Activated CD4-positive, alpha-beta T cell treated with anti-CD3 and anti-CD28 coated beads, Interleukin-2, amount 50 U/mL, for 24 hours (primary cell): ENCODE data around the gene ARHGEF12.

ENCODE experiments used
- DNase-seq, 2 donors: peaks; one replicate each; pipeline ENCODE4 v3.0.0-alpha.2; 2020; ENCODE audit warnings: low read depth in 1 of 2, low spot score in 1 of 2

Gene ARHGEF12

DNA sequence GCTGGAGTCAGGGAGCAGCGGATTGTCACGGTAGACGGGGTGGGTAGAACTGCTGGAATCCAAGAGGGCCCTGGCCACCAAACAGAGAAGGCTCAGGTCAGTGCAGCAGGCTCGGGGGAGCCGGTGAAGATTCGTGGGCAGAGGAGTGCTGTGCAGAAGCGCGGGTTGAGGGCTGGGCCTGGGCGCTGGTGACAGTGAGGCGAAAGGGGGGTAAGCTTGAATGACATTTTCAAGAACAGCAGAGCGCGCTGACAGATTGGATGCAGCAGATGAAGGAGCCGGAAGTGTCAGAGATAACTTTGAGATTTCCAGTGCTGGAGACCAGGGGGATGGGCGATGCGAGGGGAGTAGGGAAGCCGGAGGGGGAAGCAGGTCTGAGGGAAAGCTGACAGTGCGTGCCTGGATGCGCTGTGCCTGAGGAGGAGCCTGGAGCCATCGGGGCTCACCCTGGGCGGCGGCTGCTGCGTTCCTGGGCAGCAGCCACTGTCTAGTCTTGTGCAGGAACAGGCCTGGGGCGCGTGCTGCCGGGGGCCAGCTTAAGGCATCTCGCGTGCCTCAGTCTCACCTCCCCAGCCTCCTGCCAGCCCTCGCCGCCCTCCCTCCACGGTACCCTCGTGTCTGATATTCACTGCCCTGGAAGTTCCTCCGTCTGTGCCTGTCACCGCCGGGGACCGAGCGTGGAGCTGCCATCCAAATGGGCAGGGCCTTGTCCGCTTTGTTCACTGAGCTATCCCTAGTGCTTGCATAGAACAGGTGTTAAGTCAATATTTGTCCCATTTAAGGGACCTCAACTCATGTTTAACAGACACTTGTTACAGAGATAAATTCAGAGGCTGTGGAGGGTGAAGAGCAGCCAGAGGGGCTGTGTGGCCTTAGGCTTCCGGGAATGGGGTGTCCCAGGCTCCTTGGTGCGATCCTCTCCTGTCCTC is 180.5 kb downstream of the ARHGEF12 start:
- DNase-seq = no peak

DNA sequence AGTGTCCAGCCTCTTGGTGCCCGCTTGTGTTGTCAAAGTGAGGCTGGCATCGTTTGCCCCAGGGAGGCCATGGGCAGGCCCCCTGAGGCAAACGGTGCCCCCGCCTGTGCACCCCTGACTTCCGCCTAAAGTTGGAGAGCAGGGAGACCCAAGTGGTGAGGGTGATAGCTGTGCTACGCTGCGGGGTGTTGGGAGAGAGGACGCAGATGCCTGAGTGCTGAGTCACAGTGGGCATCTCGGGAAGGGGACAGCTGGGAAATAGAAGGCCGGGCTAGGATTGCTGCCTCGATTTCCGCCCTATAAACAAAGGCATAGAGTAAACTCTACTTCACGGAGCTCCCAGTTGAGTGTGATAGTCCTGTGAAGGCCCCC is 181.2 kb downstream of the ARHGEF12 start:
- DNase-seq = no peak

GRCh38 chr11:120517801-120518291 is 181.6 kb downstream of the ARHGEF12 start:
- DNase-seq = no peak

DNA sequence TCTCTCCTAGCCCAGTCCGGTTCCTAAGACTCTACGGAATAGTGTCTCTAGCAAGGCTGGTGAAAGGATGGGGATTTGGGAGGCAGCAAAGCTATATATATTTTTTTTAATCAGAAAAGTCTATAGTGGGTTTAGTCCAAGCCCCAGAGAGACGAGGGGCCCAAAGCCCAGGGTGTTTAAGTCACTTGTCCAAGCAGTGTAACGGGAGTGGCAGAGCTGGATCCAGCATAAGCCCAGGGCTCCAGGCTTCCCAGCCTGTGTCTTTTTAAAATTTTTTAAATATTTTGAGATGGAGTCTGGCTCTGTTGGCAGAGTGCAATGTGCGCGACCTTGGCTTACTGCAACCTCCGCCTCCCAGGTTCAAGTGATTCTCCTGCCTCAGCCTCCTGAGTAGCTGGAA is 182.1 kb downstream of the ARHGEF12 start:
- no peak for DNase-seq

DNA sequence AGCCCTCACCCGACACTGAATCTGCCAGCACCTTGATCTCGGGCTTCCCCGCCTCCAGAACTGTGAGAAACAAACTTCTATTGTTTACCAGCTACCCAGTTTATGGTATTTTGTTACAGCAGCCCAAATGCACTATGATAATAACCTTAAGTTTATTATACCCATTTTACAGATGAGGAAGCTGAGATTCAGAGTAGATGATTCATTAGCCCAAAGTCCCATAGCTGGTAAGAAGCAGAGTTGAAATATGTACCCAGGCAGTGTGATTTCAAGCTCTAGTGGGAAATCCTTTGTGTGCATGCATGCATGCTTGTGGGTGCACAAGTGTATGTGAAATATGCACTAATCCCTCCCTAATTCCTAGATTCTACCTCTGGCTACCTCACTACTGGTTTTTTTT is 183.3 kb downstream of the ARHGEF12 start:
- no peak for DNase-seq

DNA sequence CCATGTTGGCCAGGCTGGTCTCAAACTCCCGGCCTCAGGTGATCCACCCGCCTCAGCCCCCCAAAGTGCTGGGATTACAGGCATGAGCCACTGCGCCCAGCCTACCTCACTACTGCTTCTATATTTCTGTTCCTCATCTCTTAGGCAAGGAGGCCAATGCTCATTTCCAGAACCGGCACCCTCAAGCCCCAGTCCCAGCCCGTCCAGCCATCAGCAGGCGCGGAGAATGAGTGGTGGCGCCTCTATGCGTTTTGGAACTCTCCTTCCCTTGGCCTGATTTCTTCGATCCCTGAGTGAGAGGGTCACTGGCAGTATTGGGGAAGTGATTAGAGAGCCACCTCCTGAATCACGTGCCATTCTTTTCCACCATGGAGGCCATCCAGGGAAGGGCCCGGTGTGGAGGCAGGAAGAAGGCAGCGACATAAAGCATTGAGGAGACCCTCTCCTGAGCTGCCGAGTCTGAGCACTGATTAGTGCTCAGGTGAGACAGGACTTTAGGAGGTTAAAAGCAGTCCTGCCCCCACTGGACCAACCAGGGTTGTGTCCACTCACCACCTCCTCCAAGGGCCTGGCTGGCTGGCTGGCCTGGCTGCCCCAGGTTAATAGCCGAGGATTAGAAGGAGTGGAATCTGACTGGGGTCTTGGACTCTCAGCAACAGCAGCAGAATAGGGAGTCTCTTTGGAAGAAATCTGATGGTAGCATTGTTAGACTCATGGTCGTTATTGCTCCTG is 184.0 kb downstream of the ARHGEF12 start:
- DNase-seq = no peak

DNA sequence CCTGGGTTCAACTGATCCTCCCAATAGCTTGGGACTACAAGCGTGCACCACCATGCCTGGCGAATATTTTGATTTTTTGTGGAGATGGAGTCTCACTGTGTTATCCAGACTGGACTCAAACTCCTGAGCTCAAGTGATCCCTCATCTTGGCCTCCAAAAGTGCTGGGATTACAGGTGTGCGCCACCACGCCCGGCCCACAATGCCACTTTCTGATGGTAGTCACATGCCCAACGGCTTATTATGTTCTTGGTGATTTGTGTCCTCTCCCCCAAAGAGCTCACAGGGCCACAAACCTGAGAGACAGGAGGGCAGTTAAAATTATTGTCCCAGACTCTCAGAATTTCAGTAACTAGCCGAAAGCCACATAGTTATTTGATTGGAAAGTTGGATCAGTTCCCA is 185.0 kb downstream of the ARHGEF12 start:
- DNase-seq = no peak

DNA sequence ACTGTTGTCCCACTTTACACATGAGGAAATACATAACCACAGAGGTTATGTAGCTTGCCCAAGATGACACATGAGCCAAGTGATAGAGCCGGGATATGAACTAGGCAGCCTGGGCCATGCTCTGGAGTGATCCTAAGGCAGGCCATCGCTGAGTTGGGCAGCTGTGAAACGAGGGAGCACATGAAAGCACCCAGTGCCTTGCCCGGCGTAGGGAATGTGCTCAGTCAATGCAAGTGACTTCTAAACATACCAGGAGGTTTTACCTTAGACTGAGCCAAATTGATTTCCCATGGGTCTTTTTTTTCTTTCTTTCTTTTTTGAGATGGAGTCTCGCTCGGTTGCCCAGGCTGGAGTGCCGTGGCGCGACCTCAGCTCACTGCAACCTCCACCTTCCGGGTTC is 185.8 kb downstream of the ARHGEF12 start:
- no peak for DNase-seq

- no peak for DNase-seq
Observed at GRCh38 chr11:120522736-120523135, 186.5 kb downstream of the ARHGEF12 start.

- DNase-seq = no peak
Observed at GRCh38 chr11:120523196-120523595, 187.0 kb downstream of the ARHGEF12 start.

DNA sequence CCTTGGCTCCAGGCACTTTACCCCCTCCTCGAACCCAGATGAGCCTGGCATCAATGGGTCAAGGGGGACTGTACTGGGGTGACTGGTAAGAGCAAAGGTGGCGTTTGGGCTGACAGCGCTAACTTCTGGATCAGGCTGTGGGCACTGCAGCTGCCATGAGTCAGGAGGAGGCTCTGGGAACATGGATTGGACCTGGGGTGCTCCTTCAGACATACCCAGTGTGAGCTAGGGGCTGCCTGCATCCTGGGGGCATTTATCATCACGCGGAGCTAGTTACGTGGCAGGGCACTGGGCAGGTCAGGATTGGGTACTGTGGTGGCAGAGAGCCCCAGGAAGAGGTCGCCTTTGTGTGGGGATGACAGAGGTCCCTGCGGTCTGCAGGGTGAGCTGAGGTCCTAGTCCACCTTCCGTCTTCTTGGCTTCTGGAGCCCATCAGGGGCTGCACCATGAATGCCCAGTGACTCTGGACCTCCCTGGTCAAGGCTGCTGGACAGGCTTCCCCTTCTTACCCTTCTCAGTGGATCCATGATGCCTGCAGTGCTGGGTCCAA is 188.4 kb downstream of the ARHGEF12 start:
- DNase-seq = no peak

- DNase-seq = no peak
Observed at GRCh38 chr11:120525261-120526171, 189.3 kb downstream of the ARHGEF12 start.

DNA sequence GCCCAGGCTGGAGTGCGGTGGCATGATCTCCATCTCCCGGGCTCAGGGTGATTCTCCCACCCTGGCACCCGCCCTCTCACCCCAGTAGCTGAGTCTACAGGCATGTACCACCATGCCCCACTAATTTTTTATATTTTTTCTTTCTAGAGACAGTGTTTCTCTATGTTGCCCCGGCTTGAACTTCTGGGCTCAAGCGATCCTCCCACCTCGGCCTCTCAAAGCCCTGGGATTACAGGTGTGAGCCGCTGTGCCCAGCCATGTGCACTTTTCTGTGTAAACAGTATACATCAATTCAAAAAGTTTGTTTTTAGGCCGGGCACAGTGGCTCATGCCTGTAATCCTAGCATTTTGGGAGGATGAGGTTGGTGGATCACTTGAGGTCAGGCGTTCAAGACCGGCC is 190.0 kb downstream of the ARHGEF12 start:
- no peak for DNase-seq

DNA sequence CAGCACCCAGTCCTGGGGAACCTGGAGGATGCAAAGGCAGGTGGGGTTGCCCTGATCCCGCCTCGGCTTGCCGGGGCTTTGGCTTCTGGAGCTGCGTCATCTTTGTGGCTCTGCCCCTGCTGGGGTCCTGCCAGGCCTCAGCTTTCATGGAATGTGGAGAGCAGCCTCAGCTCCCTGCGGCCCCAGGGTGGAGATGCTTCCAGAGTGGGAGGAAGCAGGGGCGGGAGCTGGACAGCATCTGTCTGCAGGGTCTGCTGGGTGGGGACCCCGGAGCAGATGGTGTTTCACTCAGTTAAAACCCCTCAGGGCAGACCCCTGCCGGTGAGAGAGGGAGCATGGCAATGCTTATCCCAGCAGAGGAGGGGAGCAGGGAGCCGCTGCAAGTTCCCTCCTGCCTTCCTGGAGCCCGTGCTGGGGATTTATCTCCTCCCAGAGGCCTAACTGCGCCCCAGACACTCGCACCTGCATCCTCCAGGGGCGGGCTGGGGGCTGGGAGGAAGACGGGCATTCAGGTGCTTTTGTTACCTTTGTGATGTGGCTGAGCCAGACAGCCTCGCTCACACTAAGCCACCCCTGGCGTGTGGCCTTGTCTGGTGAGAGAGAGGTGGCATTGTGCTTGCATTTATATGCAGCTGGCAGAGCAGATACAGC is 191.0 kb downstream of the ARHGEF12 start:
- no peak for DNase-seq

GRCh38 chr11:120528749-120529148 is 192.5 kb downstream of the ARHGEF12 start:
- DNase-seq = no peak

DNA sequence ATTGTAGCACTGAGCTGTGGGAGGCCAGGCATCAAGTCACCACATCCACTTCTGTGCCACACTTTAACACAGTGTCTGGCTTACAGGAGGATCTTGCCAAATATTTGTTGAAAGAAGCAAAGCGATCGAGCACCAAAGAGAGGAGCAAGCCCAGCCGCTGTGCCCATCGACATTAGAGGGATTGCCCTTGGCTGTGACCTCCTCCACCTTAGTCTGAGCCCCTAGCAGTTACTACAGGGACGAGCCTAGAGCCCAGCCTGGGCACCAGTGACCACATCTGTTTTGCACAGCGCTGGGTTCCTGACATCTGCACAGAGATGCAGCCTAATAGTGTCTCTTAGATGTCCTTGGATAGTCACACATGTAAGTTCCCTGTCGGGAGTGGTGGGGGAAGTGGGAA is 193.0 kb downstream of the ARHGEF12 start:
- DNase-seq = no peak

GRCh38 chr11:120529911-120530310 is 193.7 kb downstream of the ARHGEF12 start:
- DNase-seq = no peak

GRCh38 chr11:120532082-120532831 is 196.0 kb downstream of the ARHGEF12 start:
- no peak for DNase-seq

GRCh38 chr11:120532832-120533196 is 196.6 kb downstream of the ARHGEF12 start:
- DNase-seq = no peak
